CD4-positive, alpha-beta T cell (primary cell): Measurements from ENCODE around the gene PDE9A. TPM values are rescaled to one million over a fixed set of nuclear protein-coding genes. Genes with fewer than 3 reads are reported as not detected.

ENCODE experiments used
- ATAC-seq: fragments of 200-7000 bp; cut with Tn5 transposase; one replicate; pipeline ENCODE4 v1.10.0; 2022; ENCODE audit warnings: mild to moderate bottlenecking; ENCODE audit not compliant: poor library complexity
- CTCF ChIA-PET: fragments of 350-600 bp; sonication (Branson Sonifier 250); formaldehyde crosslinking; loops from one replicate; lab custom pipeline; 2021; ENCODE audit warnings: antibody characterized with exemption, inconsistent platforms; lab: Charles Lee
- POLR2A ChIA-PET: fragments of 350-600 bp; sonication (Branson Sonifier 250); formaldehyde crosslinking; loops from one replicate; lab custom pipeline; 2021; ENCODE audit warnings: antibody characterized with exemption, inconsistent platforms; lab: Charles Lee
- DNase-seq, 14 experiments: peaks; one replicate each; pipeline ENCODE4 v3.0.0-alpha.2; 2013 to 2020; ENCODE audit warnings: mixed read lengths in 2 of 14
- H3K27ac ChIP-seq, 2 donors: one replicate each; pipeline versions ENCODE4 v1.5.1 to v1.7.0; 2013; ENCODE audit warnings: low read length in 2 of 2, low read depth in 1 of 2, mild to moderate bottlenecking in 1 of 2
- H3K27me3 ChIP-seq, 2 experiments: 1 replicate in 1 of 2; 2 replicates in 1 of 2; pipeline versions ENCODE4 v1.6.1 to v1.7.0; 2013; ENCODE audit warnings: low read length in 2 of 2, control low read depth in 1 of 2, mild to moderate bottlenecking in 1 of 2, moderate library complexity in 1 of 2; ENCODE audit not compliant: insufficient read depth in 2 of 2, control insufficient read depth in 1 of 2
- H3K36me3 ChIP-seq: one replicate; pipeline ENCODE4 v1.6.1; 2013; ENCODE audit warnings: low read length, control low read depth; ENCODE audit not compliant: insufficient read depth
- H3K4me1 ChIP-seq: one replicate; pipeline ENCODE4 v1.6.1; 2013; ENCODE audit warnings: low read length, control low read depth; ENCODE audit not compliant: insufficient read depth
- H3K4me3 ChIP-seq: one replicate; pipeline ENCODE4 v1.5.1; 2013; ENCODE audit warnings: mild to moderate bottlenecking, low read length, moderate library complexity
- H3K9me3 ChIP-seq, 2 experiments: 1 replicate in 1 of 2; 2 replicates in 1 of 2; pipeline versions ENCODE4 v1.6.1 to v1.7.0; 2013; ENCODE audit warnings: low read length in 2 of 2, mild to moderate bottlenecking in 2 of 2, control low read depth in 1 of 2, moderate library complexity in 1 of 2; ENCODE audit not compliant: control insufficient read depth in 1 of 2, insufficient read depth in 1 of 2
- H3K27ac Mint-ChIP-seq: one replicate; pipeline ENCODE4 v1.8.0; 2020; ENCODE audit warnings: mixed read lengths
- H3K27me3 Mint-ChIP-seq: one replicate; pipeline ENCODE4 v1.8.0; 2021; ENCODE audit warnings: mixed read lengths
- H3K36me3 Mint-ChIP-seq: one replicate; pipeline ENCODE4 v1.8.0; 2021; ENCODE audit warnings: low read depth, mixed read lengths
- H3K4me1 Mint-ChIP-seq: one replicate; pipeline ENCODE4 v1.8.0; 2021; ENCODE audit warnings: low read depth, mixed read lengths
- H3K4me3 Mint-ChIP-seq: one replicate; pipeline ENCODE4 v1.8.0; 2020; ENCODE audit warnings: mild to moderate bottlenecking, mixed read lengths
- H3K9me3 Mint-ChIP-seq: one replicate; pipeline ENCODE4 v1.8.0; 2020; ENCODE audit warnings: mixed read lengths
- intact Hi-C, 2 experiments: fragments of 100-400 bp; cut with DNase I in 1 of 2; cut with micrococcal nuclease in 1 of 2; formaldehyde crosslinking; loops; one replicate each; pipeline versions ENCODE4 v1.15.1 to v1.9.0; 2023 to 2025; cut with DNase I, micrococcal nuclease
- total RNA-seq, 174 experiments: library from RNA in 2 of 174; stranded (reverse) in 2 of 174; gene quantifications; one replicate each; pipeline ENCODE4 v1.2.3 and lab custom pipeline; 2021 to 2026
- TF ChIP-seq, protein P1 (sequence below): fragments of 200-600 bp; IDR thresholded peaks from one replicate; pipeline ENCODE4 v1.8.0; 2022; ENCODE audit warnings: antibody characterized with exemption, mild to moderate bottlenecking

Gene PDE9A
- total RNA-seq, 2 experiments from 2014 or later: 12.6 to 13.2 TPM

- intact Hi-C loops: no loop called here
- Histone ChIP-seq H3K27ac (no peak overlapping the region), H3K4me1 (no peaks in the 10 kb centered on the region), H3K4me3 (no peak overlapping the region), H3K27me3 (no peaks in the 10 kb centered on the region), H3K36me3 (no peaks in the 10 kb centered on the region), H3K9me3 (no peaks in the 10 kb centered on the region)
- H3K27me3 Mint-ChIP-seq: no peaks in the 10 kb centered on the region
- ATAC-seq (no peak), DNase-seq (no peak)
- TF ChIP-seq, protein P1, sequence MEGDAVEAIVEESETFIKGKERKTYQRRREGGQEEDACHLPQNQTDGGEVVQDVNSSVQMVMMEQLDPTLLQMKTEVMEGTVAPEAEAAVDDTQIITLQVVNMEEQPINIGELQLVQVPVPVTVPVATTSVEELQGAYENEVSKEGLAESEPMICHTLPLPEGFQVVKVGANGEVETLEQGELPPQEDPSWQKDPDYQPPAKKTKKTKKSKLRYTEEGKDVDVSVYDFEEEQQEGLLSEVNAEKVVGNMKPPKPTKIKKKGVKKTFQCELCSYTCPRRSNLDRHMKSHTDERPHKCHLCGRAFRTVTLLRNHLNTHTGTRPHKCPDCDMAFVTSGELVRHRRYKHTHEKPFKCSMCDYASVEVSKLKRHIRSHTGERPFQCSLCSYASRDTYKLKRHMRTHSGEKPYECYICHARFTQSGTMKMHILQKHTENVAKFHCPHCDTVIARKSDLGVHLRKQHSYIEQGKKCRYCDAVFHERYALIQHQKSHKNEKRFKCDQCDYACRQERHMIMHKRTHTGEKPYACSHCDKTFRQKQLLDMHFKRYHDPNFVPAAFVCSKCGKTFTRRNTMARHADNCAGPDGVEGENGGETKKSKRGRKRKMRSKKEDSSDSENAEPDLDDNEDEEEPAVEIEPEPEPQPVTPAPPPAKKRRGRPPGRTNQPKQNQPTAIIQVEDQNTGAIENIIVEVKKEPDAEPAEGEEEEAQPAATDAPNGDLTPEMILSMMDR: no peak
- H3K9me3 Mint-ChIP-seq: no peaks in the 10 kb centered on the region
- CTCF ChIA-PET: no interaction called here
- POLR2A ChIA-PET: no interaction called here
- peaks cover 27% of the 10 kb centered on the region for H3K36me3 Mint-ChIP-seq
- H3K4me1 Mint-ChIP-seq: no peaks in the 10 kb centered on the region
- H3K4me3 Mint-ChIP-seq: no peak overlapping the region
- H3K27ac Mint-ChIP-seq: no peak overlapping the region
Observed at GRCh38 chr21:42704861-42705260, 51.4 kb downstream of the PDE9A start.

- DNase-seq: no peak
- no peaks in the 10 kb centered on the region for H3K9me3 ChIP-seq
- no peaks in the 10 kb centered on the region for H3K36me3 ChIP-seq
- H3K36me3 Mint-ChIP-seq: peaks cover 22% of the 10 kb centered on the region
- no peaks in the 10 kb centered on the region for H3K9me3 Mint-ChIP-seq
- no peaks in the 10 kb centered on the region for H3K27me3 ChIP-seq
- H3K4me1 ChIP-seq: no peaks in the 10 kb centered on the region
- H3K4me1 Mint-ChIP-seq: no peaks in the 10 kb centered on the region
- H3K4me3 ChIP-seq: no peak overlapping the region
- H3K27ac Mint-ChIP-seq: no peak overlapping the region
- intact Hi-C loops: no loop called here
- H3K4me3 Mint-ChIP-seq: no peak overlapping the region
- TF ChIP-seq, protein P1: no peak
- ChIA-PET POLR2A (no interaction called here), CTCF (no interaction called here)
- no peaks in the 10 kb centered on the region for H3K27me3 Mint-ChIP-seq
- no peak for ATAC-seq
- no peak overlapping the region for H3K27ac ChIP-seq
Observed at GRCh38 chr21:42705346-42705745, 51.9 kb downstream of the PDE9A start.

DNA sequence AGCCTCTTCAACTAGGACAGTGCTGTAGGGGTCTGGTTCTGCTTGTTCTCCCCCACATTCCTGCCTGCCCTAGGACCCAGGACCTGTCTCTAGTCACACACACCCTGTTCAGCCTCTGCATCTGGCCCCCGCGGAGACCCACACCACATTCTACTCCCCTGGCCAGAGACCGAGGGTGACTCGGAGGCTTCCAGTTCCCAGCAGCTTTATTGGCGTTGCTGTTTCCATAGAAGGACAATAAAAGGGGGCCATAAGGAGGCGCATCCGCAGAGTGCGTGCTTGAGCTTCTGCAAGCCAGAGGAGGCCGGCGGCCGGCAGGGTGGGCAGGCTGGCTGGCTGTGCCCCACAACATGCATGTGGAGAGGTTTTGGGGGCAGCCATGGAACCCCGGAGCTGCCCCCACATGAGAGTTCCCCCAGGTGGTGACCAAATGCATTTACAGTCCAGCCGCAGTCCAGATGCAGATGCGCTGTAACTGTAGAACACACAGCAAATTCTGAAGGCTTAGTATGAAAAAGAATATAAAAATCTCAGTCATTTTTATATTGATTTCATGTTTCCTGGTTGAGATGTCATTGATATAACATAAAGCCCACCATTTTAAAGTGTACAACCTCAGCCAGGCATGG lies 52.4 kb downstream of the PDE9A start:
- intact Hi-C loops: no loop called here
- ATAC-seq (no peak), DNase-seq (no peak)
- Mint-ChIP-seq H3K9me3 (no peaks in the 10 kb centered on the region), H3K27me3 (no peaks in the 10 kb centered on the region), H3K36me3 (peaks cover 17% of the 10 kb centered on the region), H3K4me3 (no peak overlapping the region), H3K4me1 (no peaks in the 10 kb centered on the region), H3K27ac (no peak overlapping the region)
- Histone ChIP-seq H3K36me3 (no peaks in the 10 kb centered on the region), H3K9me3 (no peaks in the 10 kb centered on the region), H3K4me1 (no peaks in the 10 kb centered on the region), H3K27ac (no peak overlapping the region), H3K4me3 (no peak overlapping the region), H3K27me3 (no peaks in the 10 kb centered on the region)
- ChIA-PET POLR2A (no interaction called here), CTCF (no interaction called here)
- TF ChIP-seq, protein P1: no peak
